ENCODE data around the gene WDR12.

The WDR12 gene

DNA sequence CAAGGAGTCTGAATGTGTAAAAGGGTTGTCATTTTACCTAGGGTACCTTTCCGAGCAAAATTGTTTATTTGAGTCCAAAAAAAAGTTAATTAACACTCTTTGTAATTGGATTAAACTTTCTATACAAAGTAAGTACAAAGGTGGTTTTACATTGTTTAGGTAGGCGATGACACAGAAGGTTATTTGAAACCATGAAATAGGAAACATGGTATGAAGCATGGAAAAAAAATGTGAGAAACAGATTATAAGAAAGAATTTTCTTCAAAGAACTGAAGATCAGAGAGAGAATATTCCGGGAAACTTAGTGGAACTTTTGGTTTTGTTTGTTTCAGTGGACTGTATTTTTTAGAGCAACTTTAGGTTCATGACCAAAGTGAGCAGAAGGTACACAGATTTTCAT lies 33.3 kb upstream of the WDR12 start:
- TF ChIP-seq NFIC (IDR thresholded peaks at IDR 0.05): no peak
- no peak for TF ChIP-seq YY1 (IDR thresholded peaks at IDR 0.05; ENCODE audit: low read depth)
- no peak for TF ChIP-seq TAF1 (IDR thresholded peaks at IDR 0.05; ENCODE audit: low read depth)

DNA sequence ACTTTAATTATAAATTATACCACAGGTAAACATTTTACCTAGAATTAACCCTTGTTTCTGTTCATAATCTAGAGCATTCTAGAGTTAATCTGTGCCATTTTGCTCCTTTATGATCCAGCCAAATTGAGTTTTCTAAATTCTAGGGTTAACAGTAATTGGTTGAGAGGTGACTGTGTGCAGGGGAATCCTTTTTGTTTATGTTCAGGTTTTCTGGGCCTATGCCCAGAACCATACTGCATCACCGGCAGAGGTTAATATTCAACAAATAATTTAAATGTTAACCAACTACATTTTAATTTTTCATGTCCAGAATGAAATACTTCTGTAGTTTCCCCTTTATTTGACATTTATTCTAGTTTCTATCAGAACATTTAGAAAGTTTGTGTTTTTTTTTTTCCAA lies 32.9 kb upstream of the WDR12 start:
- TF ChIP-seq REST (IDR thresholded peaks at IDR 0.05; ENCODE audit: low read depth): no peak
- no peak for TF ChIP-seq YY1 (IDR thresholded peaks at IDR 0.05; ENCODE audit: low read depth)
- no peak for TF ChIP-seq CREB1 (IDR thresholded peaks at IDR 0.05; ENCODE audit: low read depth)
- TF ChIP-seq FOXM1 (IDR thresholded peaks at IDR 0.05; ENCODE audit: borderline replicate concordance, low read depth): no peak
- TF ChIP-seq EP300 (IDR thresholded peaks at IDR 0.05; ENCODE audit: borderline replicate concordance): no peak
- no peak for TF ChIP-seq ZBTB7A (IDR thresholded peaks at IDR 0.05; ENCODE audit: low read depth)
- TF ChIP-seq TEAD4 (IDR thresholded peaks at IDR 0.05): no peak
- TF ChIP-seq, protein P1, sequence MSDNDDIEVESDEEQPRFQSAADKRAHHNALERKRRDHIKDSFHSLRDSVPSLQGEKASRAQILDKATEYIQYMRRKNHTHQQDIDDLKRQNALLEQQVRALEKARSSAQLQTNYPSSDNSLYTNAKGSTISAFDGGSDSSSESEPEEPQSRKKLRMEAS (IDR thresholded peaks at IDR 0.05): no peak
- no peak for TF ChIP-seq TAF1 (IDR thresholded peaks at IDR 0.05; ENCODE audit: low read depth)

DNA sequence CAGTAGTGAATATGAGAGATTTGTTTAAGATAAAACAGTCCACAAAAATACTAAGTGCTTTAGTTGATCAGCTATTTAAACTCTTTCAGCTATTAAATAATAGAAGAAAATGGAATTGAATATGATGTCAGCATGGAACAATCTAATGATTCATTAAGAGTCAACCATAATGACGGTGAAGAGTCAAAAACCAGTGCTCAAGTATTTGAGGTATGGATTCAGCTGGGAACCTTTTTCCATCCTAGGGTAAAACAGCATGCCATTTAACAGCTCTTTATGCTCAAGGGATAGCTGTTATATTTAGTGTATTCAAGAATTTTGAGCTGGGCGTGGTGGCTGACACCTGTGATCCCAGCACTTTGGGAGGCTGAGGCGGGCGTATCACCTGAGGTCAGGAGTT lies 30.3 kb upstream of the WDR12 start:
- TF ChIP-seq EGR1 (IDR thresholded peaks at IDR 0.05): no peak
- TF ChIP-seq TAF1 (IDR thresholded peaks at IDR 0.05; ENCODE audit: low read depth): no peak
- TF ChIP-seq REST (IDR thresholded peaks at IDR 0.05; ENCODE audit: low read depth): no peak
- no peak for TF ChIP-seq ZBTB7A (IDR thresholded peaks at IDR 0.05; ENCODE audit: low read depth)
- no peak for TF ChIP-seq TEAD4 (IDR thresholded peaks at IDR 0.05)
- no peak for TF ChIP-seq USF1 (IDR thresholded peaks at IDR 0.05)
- no peak for TF ChIP-seq CEBPB (IDR thresholded peaks at IDR 0.05)
- no peak for TF ChIP-seq FOXM1 (IDR thresholded peaks at IDR 0.05; ENCODE audit: borderline replicate concordance, low read depth)
- TF ChIP-seq CREB1 (IDR thresholded peaks at IDR 0.05; ENCODE audit: low read depth): no peak

DNA sequence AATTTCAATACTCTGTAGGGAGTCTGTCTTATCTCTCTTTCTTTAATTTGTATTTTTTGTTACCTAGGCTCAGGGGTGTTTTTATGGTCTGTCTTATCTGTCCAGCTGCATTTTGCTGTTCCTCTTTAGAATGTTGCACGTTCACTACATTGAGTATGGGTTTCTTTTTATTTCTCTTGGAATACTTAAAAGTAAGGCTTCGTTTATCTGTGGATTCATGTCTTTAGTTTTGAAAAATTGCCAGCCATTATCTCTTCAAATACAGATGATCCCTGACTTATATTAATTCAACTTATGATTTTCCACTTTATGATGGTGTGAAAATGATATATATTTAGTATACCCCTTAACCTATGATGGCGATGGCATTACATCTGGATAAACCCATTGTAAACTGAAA lies 27.5 kb upstream of the WDR12 start:
- no peak for TF ChIP-seq TEAD4 (IDR thresholded peaks at IDR 0.05)
- TF ChIP-seq ZBTB7A (IDR thresholded peaks at IDR 0.05; ENCODE audit: low read depth): no peak
- TF ChIP-seq RAD21 (IDR thresholded peaks at IDR 0.05; ENCODE audit: low read depth): no peak
- TF ChIP-seq FOXM1 (IDR thresholded peaks at IDR 0.05; ENCODE audit: borderline replicate concordance, low read depth): no peak
- no peak for TF ChIP-seq TAF1 (IDR thresholded peaks at IDR 0.05; ENCODE audit: low read depth)
- no peak for TF ChIP-seq CREB1 (IDR thresholded peaks at IDR 0.05; ENCODE audit: low read depth)
- no peak for TF ChIP-seq REST (IDR thresholded peaks at IDR 0.05; ENCODE audit: low read depth)
- TF ChIP-seq YY1 (IDR thresholded peaks at IDR 0.05; ENCODE audit: low read depth): no peak
- no peak for TF ChIP-seq NFIC (IDR thresholded peaks at IDR 0.05)

DNA sequence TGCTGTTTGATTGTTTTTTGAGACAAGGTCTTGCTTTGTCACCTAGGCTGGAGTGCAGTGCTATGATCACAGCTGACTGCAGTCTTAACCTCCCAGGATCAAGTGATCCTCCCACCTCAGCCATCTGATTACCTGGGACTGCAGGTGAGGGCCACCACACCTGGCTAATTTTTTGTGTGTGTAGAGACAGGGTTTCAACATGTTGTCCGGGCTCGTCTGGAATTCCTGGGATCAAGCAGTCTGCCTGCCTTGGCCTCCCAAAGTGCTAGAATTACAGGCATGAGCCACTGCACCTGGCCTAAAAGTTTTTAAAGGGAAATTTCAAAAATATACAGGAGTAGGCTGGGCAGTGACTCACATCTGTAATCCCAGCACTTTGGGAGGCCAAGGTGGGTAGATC lies 23.0 kb upstream of the WDR12 start:
- no peak for TF ChIP-seq TAF1 (IDR thresholded peaks at IDR 0.05; ENCODE audit: low read depth)
- TF ChIP-seq, protein P1 (IDR thresholded peaks at IDR 0.05): no peak
- no peak for TF ChIP-seq TCF12 (IDR thresholded peaks at IDR 0.05; ENCODE audit: low read depth)
- no peak for TF ChIP-seq CEBPB (IDR thresholded peaks at IDR 0.05)
- no peak for TF ChIP-seq CREB1 (IDR thresholded peaks at IDR 0.05; ENCODE audit: low read depth)
- TF ChIP-seq RAD21 (IDR thresholded peaks at IDR 0.05; ENCODE audit: low read depth): no peak
- TF ChIP-seq EGR1 (IDR thresholded peaks at IDR 0.05): no peak
- no peak for TF ChIP-seq ZBTB7A (IDR thresholded peaks at IDR 0.05; ENCODE audit: low read depth)
- TF ChIP-seq FOXM1 (IDR thresholded peaks at IDR 0.05; ENCODE audit: borderline replicate concordance, low read depth): no peak
- TF ChIP-seq USF1 (IDR thresholded peaks at IDR 0.05): no peak

All from Ishikawa (cell line).